Activated effector memory CD4-positive, alpha-beta T cell treated with Interleukin-2 at 50 U/mL for 16 hours (primary cell): ENCODE data around the gene RAMP2.
"Not testable (repeated sequence)": the region's sequence is repeated elsewhere in the genome, so short reads cannot be mapped to it uniquely, and the experiment has no call there.

Experiments used
- DNase-seq: peaks from one replicate; pipeline ENCODE4 v3.0.0-alpha.2; 2020

Gene RAMP2, protein sequence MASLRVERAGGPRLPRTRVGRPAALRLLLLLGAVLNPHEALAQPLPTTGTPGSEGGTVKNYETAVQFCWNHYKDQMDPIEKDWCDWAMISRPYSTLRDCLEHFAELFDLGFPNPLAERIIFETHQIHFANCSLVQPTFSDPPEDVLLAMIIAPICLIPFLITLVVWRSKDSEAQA

DNA sequence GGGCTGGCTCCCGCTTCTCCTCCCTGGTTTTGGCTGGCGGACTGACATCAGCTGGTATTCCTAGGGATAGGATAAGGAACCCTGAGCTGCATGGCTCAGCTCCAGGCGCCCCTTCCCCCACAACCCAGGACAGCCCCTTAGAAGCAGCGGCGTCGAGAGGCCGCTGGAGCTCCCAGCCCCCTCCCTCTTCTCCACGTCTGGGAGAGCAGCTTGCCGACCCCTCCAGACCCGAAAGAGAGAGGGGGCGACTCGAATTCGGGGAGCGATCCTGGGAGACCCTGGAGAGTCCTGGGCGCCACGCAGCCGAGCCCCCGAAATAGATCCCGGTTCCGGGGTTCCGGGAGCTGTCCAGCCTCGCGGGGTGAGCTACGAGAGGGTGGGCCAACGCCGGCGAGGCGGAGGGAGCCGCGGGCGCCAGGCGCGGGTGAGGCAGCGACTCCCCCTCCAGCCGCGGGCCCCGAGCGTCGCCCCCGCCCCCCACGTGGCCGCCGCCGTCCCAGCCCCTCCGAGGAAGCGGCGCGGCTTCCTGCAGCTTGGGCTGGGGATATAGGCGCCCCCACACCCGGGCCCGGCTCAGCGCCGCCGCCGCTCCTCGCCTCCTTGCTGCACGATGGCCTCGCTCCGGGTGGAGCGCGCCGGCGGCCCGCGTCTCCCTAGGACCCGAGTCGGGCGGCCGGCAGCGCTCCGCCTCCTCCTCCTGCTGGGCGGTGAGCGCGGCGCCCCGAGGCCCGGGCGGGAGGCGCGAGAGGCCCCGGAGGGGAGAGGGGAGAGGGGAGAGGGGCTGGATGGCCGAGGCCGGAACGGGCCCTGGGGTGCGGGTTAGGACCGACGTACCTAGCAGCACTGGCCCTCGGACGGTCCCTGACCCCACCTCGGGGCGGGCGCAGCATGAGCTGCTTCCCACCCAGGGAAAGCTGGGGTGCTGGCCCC is at the start of gene RAMP2:
Gene RAMP2 (plus strand): TSS at position 576 of the 930 bp plus-strand sequence. CDS start 35 bp downstream, at position 611.
- no peak for DNase-seq

DNA sequence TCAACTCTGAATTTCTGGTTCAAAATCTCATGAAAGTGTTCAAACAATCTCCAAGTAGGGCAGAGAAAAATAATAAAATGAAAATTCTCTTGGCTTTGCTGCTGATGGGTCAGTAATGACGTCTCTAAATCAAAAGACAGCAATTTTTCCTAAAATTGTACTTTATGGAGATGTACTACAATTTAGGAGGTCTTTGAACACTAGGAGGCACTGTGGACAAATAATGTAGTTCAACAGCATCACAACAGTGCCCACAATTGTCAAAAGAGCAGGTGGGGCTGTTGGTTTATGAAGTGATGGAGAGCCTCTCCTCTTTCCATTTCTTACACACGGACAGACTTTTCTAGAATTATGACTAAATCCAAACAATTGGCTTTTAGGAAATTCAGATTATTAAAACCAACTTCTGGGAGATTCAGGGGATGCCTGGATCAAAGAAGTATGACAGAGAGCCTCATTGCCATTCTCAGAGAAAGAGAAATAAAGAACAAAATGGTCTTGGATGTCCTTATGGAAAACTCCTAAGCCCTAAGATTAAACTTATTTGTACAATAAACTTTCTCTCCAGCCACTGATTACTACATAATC is 39.9 kb upstream of the RAMP2 start:
- no peak for DNase-seq

- no peak for DNase-seq
Observed at GRCh38 chr17:42723636-42724035, 37.4 kb upstream of the RAMP2 start.

- DNase-seq = no peak
Observed at GRCh38 chr17:42725143-42725542, 35.9 kb upstream of the RAMP2 start.

DNA sequence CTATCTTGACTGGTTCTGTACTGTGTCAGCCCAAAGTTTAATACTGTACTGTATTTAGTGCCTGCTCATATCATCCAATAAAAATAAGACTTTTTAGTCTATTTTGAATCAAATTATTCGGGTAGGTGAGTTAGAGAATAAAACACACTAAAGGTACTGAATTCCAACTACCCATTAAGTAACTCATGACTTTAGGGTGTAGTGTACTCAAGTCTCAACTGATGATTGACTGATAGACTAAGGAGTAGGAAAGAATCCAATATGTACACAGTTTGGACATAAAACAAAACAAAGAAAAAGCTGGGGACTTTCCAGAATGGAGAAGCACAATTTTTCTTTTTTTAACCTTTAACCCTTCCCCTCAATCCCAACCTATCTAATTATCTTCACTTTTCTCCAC is 20.3 kb upstream of the RAMP2 start:
- DNase-seq = no peak

DNA sequence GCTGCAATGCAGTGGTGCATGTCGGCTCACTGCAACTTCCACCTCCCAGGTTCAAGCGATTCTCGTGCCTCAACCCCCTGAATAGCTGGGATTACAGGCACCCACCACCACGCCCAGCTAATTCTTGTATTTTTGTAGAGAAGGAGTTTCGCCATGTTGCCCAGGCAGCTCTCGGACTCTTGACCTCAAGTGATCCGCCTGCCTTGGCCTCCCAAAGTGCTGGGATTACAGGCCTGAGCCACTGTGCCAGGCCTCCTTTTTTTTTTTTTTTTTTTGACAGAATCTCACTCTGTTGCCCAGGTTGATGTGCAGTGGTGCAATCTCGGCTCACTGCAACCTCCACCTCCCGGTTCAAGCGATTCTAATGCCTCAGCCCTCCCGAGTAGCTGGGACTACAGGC is 18.1 kb upstream of the RAMP2 start:
- not testable (repeated sequence) for DNase-seq

DNA sequence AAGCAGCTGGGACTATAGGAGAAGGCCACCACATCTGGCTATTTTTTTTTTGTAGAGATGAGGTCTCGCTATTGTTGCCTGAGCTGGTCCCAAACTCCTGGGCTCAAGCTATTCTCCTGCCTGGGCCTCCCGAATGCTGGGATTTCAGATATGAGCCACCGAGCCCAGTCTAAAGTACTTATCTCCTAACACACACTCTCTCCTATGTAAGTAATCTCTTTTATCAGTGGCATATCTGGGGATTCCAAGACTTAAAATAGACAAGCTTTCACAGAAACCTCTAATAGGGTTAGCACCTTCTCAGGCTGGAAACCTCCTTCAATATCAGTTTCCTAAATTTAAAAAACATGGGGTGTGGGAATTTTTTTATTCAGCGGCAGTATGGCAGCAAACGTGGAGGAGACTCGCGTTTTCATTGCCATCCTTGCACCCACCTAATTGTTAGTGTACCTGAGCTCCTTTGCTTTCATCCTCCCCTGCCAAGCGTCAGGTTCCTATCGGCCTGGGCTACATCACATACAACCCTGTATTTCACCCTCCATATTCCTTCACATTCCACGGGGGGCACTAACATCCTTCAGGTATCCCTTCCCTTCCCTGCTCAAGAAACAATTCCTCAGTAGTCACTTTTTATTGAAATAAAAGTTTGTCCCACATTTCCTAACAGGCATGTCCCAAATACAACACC is 17.3 kb upstream of the RAMP2 start:
- no peak for DNase-seq

DNA sequence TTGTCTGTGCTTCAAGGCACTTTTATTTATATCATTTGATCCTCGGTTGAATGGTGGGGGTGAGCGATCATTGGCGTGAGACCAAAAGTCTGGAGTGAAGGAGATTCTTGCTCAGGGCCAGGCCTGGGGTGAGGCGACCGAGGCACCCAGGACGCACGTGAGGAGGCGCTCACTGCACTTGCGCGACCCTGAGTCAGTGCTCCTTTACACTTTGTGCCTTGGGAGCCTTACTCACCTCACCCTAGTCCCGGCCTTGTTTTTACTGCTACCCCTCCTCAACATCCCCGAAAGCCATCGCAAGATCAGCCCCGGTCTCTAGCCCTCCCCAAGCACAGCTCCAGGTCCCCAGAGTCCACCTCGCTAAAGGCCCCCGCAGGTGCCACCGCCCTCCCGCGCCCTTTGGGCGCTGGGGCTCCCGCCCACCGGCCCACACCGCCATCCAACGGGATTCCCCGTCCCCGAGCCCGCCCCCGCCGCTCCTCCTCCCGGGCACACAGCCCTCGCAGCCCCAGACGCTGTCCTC is 16.7 kb upstream of the RAMP2 start:
- DNase-seq = peak; percentile 37

DNA sequence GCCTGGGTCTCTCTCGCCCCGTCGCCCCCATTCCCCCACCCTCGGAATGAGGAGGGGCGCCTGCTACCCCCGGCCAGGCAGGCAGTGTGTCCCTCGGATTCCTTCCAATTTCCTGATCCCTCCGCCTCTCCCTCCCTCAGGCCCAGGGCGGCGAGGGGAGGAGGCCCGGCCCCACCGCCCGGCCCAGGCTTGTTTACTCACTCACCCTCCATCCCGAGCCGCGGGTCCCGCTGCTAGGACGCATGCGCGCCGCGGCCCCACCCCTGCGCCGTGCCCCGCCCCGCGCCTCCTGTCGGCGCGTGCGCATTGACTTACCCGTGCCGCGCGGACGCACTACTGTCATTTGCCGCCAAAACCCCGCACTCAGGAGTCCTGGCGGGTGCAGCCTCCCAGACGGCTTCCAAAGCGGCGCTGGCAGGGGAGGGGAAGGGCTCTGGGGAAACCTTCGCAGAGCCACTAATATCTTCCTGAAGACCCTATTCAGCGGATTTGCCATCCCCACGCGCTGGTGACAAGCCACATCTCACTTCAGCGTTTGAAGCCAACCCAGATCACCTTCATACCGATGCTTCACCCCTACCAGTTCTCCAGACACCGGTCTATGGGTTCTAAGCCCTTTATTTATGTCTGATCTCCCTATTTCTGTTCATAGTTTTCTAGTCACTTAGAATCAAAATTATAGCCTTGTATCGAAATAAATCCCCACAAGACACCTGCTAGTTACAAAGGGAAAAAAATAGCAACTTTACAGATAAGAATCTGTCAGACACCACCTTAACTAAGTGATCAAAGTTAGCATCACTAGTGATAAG is 16.0 kb upstream of the RAMP2 start, which contains the start of gene EZH1:
Gene EZH1 (minus strand): TSS at position 235 of the 812 bp plus-strand sequence. CDS start 16,099 bp downstream, outside the sequence.
- DNase-seq = peak; percentile 91

GRCh38 chr17:42748202-42748907 is 12.7 kb upstream of the RAMP2 start:
- no peak for DNase-seq

DNA sequence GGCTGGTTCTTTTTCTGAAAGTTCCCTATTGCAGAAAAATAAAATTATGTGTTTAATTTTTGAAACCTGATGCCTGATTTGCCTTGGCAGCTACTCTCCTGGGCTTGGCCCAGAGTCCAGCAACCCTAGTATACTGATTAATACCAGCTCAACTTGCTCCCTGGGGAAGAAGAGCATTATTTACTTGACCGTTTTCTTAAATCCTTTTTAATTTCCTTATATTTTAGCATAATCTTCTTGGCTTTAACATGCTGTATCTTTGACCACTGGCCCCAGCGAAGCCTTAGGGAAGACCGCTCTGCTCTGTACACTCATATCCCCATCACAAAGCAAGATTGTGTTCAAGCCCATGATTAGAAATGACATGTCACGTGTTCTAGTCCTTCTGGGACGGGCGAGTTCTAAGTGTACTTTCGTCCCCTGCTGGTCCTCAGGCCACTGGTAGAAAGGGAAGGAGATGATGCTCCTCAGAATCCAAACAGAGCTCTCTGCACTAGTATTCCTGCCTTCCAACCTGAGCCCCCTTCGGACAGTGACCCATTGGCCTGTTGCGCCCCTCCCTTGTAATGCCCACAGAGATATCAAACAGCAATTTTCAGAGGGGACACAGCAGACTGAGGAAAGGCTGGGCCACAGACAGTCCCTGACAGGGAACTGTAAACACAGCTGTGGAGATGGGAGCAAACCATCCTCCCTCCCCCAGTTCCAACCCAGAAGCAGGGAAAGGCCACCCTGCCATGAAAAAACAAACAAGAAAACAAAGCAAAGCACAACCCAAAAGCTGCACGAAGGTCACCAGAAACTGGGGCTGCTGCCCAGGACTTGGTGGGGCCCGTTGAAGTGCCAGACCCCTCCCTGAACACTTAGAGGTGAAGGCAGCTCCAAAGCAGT is 11.9 kb upstream of the RAMP2 start:
- DNase-seq = no peak

- no peak for DNase-seq
Observed at GRCh38 chr17:42750739-42751344, 10.2 kb upstream of the RAMP2 start.

DNA sequence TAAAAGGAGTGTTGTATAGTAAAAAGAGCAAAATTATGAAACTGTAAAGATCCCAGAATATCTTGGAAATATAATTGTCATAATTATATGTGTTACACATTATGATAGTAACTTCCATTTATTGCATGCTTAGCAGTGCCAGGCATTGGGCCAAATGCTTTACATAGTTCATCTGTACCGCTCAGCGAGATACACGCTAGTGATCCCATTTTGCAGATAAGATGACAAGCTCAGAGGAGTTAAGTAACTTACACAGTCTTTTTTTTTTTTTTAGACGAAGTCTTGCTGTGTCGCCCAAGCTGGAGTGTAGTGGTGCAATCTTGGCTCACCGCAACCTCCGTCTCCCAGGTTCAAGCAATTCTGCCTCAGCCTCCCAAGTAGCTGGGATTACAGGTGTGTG is 9.4 kb upstream of the RAMP2 start:
- DNase-seq = no peak

DNA sequence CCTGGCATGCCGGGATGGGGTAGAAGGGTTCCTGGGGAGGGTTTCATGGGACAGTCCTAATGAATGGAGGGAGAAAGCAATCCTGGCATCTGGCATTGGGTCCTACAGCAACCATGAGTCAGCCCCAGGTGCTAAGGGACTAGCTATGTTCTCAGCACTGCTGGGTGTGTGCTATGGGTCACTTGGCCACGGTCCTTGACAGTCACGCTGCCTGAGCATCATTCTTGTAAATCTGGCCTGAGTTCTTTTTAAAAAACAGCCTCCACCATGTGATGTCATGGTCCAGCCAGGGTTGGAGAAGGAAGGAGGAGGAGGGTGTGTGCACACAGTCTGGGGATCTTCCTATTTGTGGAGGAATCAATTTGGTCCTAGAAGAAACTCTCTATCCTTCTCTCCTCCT is 6.2 kb upstream of the RAMP2 start:
- no peak for DNase-seq

DNA sequence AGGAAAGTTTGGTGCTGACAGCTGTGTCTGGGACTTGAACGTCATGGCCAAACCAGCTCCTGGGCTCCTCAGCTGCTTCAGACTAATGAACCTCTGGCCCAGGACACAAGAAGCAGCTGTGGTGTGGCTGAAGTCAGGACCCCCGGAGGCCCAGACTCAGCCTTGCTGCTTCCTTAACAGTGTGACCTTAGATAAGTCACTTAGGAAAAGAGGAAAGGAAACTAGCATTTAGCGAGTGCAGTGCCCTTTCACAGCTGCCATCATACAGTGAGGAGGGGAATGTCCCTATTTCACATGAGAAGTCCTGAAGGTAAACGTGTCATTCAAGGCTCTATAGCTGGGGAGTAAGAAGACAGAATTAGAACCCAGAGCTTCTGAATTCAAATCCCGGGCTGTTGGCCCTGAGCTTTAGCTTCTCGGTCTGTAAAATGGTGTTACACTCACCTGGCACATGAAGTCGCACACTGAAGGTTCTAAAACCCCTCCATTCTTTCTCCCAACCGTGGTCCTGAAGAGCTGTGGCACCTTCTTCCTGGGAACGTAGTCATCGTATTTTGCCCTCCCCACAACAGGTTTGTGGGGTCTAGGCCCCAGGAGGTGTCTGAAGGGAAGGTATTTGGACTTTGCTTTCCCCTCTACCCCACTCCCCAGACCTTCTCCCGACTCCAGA is 910 bp upstream of the RAMP2 start:
- no peak for DNase-seq

- no peak for DNase-seq
Observed at GRCh38 chr17:42761638-42762037, 611 bp downstream of the RAMP2 start.

DNA sequence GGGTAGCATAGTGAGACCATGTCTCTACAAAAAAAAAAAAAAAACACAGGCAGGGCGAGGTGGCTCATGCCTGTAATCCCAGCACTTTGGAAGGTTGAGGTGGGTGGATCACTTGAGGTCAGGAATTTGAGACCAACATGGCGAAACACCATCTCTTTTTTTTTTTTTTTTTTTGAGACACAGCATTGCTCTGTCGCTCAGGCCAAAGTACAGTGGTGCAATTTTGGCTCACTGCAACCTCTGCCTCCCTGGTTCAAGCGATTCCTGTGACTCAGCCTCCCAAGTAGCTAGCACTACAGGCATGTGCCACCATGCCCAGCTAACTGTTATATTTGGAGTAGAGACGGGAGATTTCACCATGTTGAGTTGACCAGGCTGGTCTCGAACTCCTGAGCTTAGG is 5.1 kb downstream of the RAMP2 start:
- DNase-seq = no peak

- DNase-seq = no peak
Observed at GRCh38 chr17:42767512-42767911, 6.5 kb downstream of the RAMP2 start.

DNA sequence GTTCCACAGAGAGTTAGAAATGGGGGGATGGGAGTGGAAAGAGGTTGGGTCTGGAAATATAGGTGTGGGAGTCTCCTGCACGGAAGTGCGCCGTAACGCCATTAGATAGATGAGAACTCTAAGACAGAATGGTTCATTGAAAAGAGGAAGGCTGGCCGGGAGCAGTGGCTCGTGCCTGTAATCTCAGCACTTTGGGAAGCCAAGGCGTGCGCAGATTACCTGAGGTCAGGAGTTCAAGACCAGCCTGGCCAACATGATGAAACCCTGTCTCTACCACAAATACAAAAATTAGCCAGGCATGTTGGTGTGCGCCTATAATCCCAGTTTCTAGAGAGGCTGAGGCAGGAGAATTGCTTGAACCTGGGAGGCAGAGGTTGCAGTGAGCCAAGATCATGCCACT is 7.0 kb downstream of the RAMP2 start:
- DNase-seq = not testable (repeated sequence)
